Limb (tissue), 2 donors: Measurements from ENCODE around the gene CYP4F3.
"Not testable (repeated sequence)": the region's sequence is repeated elsewhere in the genome, so short reads cannot be mapped to it uniquely, and the experiment has no call there.

ENCODE experiments used
- DNase-seq, 2 donors: peaks; one replicate each; pipeline ENCODE4 v3.0.0-alpha.2; 2016; ENCODE audit errors: extremely low spot score in 2 of 2

Gene CYP4F3

GRCh38 chr19:15666883-15667282 lies 26.2 kb downstream of the CYP4F3 start:
- no peak for DNase-seq

GRCh38 chr19:15669440-15669839 lies 28.7 kb downstream of the CYP4F3 start:
- no peak for DNase-seq

GRCh38 chr19:15669891-15670290 lies 29.2 kb downstream of the CYP4F3 start:
- DNase-seq = no peak

- no peak for DNase-seq
Observed at GRCh38 chr19:15671237-15671821, 30.6 kb downstream of the CYP4F3 start.

- DNase-seq = no peak
Observed at GRCh38 chr19:15671891-15672579, 31.3 kb downstream of the CYP4F3 start.

GRCh38 chr19:15672580-15673175 lies 32.0 kb downstream of the CYP4F3 start, which contains the start of gene CYP4F12:
CYP4F12 (plus strand) TSS chr19:15673087; CDS start chr19:15673530, 443 bp downstream.
- peak; percentile 2 to 35 for DNase-seq

DNA sequence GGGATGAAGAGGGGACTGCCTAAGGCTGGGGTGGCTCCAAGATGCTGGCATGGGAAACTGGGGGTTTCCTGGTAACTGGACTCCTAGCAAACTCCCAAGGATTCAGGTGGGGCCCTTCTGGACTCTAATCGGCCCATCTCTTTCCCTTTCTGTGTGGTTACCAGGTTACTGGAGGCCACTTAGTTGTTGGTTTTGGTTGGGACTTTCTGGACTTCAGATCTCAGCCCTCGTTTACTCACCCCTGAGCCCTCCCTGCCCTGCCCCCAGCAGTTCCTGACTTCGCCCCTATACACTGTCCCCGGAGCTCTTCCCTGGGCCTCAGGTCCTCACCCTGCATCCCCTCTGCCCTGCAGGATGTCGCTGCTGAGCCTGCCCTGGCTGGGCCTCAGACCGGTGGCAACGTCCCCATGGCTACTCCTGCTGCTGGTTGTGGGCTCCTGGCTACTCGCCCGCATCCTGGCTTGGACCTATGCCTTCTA lies 32.5 kb downstream of the CYP4F3 start:
- no peak for DNase-seq

DNA sequence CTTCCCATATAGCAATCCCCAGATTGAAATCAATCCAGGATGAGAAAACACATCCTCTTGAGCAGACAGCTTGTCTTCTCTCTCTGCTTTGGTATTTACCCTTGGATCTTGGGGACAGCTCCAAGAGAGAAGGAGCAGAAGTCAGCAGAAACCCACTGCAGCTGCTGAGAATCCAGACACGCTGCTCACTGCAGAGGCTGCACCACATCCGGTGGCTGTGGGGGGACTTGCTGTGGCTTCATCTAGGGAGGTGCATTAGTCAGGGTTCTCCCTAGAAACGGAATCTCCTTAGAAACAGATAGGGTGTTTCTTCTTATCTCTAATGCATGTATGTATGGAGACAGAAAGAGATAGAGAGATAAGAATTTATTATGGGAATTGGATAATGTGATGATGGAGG lies 34.9 kb downstream of the CYP4F3 start:
- no peak for DNase-seq

DNA sequence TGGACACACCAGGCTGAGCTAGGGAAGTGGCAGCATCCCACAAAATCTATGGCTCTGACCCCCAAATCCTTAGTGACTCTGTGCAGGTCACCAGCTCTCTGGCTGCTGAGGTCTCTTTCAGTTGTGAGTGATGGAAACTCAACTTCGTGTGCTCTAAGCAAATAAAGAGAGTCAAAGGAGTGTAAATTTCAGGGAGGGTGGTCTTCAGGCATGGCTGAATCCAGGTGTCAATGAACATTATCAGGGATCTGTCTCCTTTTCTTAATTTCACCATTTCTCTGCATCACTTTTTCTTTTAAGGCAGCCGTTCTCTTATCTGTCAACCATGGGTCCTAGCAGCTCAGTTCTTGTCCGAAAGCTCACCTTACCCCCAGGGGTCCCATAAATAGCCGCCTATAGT lies 38.4 kb downstream of the CYP4F3 start:
- no peak for DNase-seq

DNA sequence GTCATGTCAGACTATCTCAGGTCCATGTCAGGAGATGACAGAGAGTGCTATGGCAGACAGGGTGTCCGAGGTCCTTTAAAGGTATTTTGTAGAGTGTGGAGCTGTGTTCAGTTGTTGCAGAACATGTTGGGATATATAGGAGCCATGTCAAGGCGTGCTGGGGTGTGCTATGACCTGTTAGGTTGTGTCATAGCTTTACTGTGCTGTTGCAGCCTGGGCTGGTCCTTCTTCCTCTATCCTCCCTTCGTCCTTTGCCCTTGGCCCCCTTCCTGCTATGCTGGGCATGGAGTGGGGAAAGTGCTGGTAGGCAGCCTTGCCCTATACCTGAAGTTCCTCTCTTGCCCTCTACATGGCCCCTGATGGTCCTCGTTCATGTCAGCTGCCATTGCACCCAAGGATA lies 39.2 kb downstream of the CYP4F3 start:
- DNase-seq = not testable (repeated sequence)

GRCh38 chr19:15680478-15681322 lies 40.0 kb downstream of the CYP4F3 start:
- no peak for DNase-seq

GRCh38 chr19:15683411-15683810 lies 42.7 kb downstream of the CYP4F3 start:
- no peak for DNase-seq

GRCh38 chr19:15684828-15685227 lies 44.1 kb downstream of the CYP4F3 start:
- no peak for DNase-seq

- DNase-seq = no peak
Observed at GRCh38 chr19:15696654-15697194, 56.0 kb downstream of the CYP4F3 start.

DNA sequence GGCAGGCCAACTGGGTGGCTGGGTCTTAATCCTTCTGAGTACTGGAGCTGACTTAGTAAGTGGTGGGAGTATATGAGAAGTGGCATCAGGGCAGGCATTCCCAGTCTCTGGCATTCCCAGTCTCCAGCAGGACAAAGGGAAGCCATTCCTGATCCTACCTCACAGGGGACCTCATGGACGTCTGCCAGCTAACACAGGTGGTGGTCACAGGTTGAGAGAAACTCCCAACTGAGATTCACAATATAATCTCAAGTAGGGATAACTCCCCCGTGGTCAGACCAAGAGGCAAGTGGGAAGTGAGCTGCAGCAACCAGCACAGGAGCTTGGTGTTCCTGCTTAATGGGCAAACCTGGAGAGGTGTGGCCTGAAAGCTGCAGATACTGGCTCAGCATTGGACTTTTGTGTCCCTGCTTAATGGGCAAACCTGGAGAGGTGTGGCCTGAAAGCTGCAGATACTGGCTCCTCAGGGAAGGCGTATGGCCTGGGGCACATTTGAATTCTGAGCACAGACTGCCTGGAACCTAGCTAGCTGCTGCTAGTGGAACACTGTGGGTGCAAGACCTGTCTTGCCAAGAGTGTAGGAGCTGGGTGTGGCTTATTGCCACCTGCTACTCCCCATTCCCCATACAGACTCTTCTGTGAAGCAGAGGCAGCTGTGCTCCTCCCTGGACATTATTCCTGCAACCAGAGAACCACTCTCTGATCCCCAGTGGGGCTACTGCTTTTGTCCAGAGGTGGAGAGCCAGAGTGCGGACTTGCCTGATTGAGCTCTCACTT lies 61.2 kb downstream of the CYP4F3 start:
- peak in 1 of 2 donors; percentile 21 for DNase-seq

- peak; percentile 67 to 76 for DNase-seq
Observed at GRCh38 chr19:15702534-15702930, 61.8 kb downstream of the CYP4F3 start.
